Astrocyte of the spinal cord (primary cell): Measurements from ENCODE around the gene FGD4.
"Not testable (repeated sequence)": the region's sequence is repeated elsewhere in the genome, so short reads cannot be mapped to it uniquely, and the experiment has no call there.

Experiments used
- DNase-seq: peaks from one replicate; pipeline ENCODE4 v3.0.0; 2011; ENCODE audit warnings: low read depth, low spot score
- H3K4me3 ChIP-seq: 2 replicates; pipeline ENCODE4 v1.5.1; 2011; ENCODE audit warnings: low read depth, mild to moderate bottlenecking, low read length, moderate library complexity
- in situ Hi-C: cut with HindIII; loops from 2 replicates; pipeline ENCODE4 v1.10.0; 2017; ENCODE audit warnings: low sequenced_read_pairs
- TF ChIP-seq, protein P1 (sequence below): IDR thresholded peaks from 2 replicates; pipeline ENCODE4 v1.5.1; 2012; ENCODE audit warnings: low read depth, mild to moderate bottlenecking, low read length, inconsistent platforms

The FGD4 gene

DNA sequence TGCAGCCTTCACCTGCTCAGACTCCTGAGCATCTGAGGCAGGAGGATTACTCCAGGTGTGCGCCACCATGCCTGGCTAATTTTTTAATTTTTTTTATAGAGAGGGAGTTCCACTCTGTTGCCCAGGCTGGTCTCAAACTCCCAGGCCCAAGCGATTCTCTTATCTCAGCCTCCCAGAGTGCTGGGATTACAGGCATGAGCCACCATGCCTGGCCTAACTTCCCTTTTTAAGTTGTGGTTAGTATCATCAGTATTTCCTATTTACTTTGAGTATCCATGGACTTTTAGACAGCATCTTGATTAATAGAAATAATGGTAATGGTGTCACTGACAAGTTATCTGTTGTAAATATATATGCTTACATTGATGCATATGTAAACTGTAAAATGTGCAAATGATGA is 116.9 kb downstream of the FGD4 start:
- H3K4me3 ChIP-seq = no peak overlapping the region
- DNase-seq = no peak
- in situ Hi-C loops = no loop called here
- TF ChIP-seq, protein P1, sequence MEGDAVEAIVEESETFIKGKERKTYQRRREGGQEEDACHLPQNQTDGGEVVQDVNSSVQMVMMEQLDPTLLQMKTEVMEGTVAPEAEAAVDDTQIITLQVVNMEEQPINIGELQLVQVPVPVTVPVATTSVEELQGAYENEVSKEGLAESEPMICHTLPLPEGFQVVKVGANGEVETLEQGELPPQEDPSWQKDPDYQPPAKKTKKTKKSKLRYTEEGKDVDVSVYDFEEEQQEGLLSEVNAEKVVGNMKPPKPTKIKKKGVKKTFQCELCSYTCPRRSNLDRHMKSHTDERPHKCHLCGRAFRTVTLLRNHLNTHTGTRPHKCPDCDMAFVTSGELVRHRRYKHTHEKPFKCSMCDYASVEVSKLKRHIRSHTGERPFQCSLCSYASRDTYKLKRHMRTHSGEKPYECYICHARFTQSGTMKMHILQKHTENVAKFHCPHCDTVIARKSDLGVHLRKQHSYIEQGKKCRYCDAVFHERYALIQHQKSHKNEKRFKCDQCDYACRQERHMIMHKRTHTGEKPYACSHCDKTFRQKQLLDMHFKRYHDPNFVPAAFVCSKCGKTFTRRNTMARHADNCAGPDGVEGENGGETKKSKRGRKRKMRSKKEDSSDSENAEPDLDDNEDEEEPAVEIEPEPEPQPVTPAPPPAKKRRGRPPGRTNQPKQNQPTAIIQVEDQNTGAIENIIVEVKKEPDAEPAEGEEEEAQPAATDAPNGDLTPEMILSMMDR = no peak

DNA sequence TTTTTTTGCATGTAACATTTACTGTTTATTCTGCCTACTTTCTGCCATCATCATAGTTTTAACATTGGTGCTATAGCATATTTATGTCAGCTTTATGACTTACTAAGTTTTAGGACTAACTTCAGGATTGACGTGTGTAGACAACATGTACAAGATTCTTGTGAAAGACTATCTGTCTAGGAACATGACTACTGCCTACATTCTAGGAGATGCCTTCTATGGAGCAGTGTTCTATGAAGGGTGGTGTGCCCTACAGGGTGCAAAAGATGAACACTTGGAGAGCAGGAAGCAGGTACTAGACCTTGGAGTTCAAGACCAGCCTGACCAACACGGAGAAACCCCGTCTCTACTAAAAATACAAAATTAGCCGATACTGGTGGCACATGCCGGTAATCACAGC is 118.6 kb downstream of the FGD4 start:
- TF ChIP-seq, protein P1 = no peak
- in situ Hi-C loops = no loop called here
- no peak for DNase-seq
- H3K4me3 ChIP-seq = no peak overlapping the region

DNA sequence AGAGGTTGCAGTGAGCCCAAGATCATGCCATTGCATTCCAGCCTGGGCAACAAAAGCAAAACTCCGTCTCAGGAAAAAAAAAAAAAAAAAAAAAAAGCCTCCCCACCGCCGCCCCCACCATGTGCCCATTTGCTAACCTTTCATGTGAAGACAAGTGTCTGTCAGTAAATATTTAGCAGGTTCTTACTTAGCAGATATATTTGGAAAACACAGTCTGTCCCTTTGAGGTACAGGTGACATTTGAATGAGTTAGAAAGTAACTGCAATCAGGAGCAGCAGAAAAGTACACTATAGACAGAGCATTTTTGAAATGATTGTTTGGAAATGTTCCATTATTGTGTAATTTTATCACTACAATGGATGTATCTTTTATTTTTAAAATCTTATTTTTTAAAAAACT is 119.7 kb downstream of the FGD4 start:
- DNase-seq = no peak
- TF ChIP-seq, protein P1 = no peak
- no peak overlapping the region for H3K4me3 ChIP-seq
- in situ Hi-C loops = no loop called here

DNA sequence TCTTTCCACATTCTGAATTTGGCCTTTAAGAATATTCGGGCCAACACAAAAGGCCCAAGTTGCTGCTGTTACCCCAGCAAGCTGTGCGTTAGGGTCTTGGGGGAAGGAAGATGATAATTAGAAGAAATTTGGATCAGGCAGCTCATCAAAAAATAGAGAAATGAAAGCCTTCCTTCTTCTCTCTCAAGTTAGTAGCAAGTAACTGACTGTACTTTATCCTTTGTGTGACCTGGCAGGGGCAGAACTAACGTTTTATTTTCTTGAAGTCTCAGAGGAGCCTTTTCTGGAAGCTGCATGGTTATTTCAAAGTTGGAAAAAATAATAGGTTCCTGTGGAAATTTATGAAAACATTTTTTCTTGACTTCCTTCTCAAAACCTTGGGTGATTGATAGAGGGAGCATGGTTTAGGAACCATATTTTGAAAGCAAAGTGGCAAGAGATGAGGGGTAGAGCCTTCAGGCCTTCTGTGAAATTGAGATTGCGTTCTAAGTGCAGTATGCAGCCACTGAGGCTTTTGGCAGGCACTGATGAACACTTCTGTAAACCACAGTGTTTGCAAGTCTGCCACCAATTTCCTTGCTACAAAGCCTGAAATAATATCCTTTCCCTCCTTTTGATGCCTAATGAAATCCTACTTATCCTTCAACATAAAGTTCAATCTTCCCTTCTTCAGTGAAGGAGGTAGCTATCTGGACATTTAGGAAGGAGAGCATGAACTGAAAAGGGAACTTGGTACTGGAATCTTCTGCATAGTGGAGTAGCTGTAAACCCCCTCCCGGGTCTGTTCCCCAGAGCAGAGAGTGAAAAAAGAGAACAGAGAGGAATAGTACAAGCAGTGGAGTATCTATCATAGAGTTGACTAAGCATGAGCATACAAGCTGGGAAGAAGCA is 123.2 kb downstream of the FGD4 start:
- in situ Hi-C loops = no loop called here
- no peak overlapping the region for H3K4me3 ChIP-seq
- peak; percentile 47 for DNase-seq
- TF ChIP-seq, protein P1 = no peak

DNA sequence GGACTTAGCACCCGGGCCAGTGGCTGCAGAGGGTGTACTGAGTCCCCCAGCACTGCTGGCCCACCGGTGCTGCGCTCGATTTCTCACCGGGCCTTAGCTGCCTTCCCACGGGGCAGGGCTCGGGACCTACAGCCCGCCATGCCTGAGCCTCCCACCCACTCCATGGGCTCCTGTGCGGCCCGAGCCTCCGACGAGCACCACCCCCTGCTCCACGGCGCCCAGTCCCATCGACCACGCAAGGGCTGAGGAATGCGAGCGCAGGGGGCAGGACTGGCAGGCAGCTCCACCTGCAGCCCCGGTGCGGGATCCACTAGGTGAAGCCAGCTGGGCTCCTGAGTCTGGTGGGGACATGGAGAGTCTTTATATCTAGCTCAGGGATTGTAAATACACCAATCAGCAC is 126.4 kb downstream of the FGD4 start:
- in situ Hi-C loops, DNase-seq, H3K4me3 ChIP-seq: not testable (repeated sequence)

DNA sequence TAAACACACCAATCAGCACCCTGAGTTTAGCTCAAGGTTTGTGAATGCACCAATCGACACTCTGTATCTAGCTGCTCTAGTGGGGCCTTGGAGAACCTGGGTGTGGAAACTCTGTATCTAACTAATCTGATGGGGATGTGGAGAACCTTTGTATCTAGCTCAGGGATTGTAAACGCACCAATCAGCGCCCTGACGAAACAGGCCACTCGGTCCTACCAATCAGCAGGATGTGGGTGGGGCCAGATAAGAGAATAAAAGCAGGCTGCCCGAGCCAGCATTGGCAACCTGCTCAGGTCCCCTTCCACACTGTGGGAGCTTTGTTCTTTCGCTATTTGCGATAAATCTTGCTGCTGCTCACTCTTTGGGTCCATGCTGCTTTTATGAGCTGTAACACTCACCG is 127.0 kb downstream of the FGD4 start:
- in situ Hi-C loops, H3K4me3 ChIP-seq, DNase-seq: not testable (repeated sequence)

DNA sequence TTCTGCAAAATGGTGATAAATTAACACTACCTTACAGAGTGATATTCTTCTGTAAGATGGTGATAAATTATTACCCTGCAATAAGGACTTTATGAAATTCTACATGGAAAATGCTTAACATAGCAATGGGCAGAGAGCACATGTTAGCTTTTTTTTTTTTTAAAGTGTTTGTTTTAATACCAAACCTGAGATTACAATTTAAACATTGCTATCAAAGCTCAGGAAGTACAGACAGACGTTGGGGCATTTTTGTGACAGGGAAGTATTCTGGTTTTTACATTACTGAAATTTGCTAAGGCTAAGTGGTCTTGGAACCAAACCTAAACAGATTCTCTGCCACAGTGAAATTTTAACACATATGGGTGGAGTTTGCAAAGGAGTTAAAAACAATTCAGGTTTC is 133.1 kb downstream of the FGD4 start:
- TF ChIP-seq, protein P1 = no peak
- no peak for DNase-seq
- no peak overlapping the region for H3K4me3 ChIP-seq
- in situ Hi-C loops = no loop called here
